ENCODE data around the gene SOX15.
"Not testable (repeated sequence)": the region's sequence is repeated elsewhere in the genome, so short reads cannot be mapped to it uniquely, and the experiment has no call there.

The SOX15 gene

DNA sequence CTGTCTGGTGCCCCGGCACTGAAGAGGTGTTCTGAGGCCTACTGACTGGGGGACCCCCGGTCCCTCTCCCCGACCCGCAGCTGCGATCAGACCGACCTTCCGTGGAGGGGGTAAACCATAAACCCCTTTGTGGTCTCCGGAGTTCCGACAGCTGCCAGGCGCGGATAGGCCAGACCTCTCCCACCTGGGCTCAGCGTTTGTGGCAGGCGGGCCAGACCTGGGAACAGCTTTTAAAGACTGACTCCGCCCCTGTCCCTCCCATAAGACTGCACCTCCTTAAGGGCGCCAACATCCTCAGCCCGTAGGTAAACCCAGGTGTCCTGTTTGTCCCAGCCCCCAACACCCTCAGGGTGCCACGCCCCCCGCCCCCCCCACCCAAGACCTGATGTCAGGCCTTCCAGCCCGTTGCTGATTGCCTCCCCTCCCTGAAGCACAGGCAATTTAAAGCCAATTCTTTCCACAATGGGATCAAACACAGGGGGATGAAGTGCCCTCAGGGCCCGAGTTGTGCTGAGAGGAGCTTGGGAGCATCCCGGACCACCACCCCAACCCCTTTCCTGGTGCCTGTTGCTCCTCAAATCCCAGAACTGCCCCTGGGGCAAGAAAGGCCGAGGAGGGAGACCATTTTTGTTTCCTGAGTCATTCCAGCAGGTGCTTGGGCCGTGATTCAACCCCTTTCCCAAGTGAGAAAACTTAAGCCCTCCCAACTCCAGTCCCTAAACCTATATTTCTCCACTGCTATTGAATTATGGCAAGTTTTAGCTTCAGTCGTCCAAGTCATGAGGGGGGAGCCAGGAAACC is at the start of gene SOX15:
Gene SOX15, minus strand, starts transcription at position 204 of the 801 bp plus-strand sequence. CDS start 418 bp downstream, outside the sequence.
- no peak for DNase-seq

DNA sequence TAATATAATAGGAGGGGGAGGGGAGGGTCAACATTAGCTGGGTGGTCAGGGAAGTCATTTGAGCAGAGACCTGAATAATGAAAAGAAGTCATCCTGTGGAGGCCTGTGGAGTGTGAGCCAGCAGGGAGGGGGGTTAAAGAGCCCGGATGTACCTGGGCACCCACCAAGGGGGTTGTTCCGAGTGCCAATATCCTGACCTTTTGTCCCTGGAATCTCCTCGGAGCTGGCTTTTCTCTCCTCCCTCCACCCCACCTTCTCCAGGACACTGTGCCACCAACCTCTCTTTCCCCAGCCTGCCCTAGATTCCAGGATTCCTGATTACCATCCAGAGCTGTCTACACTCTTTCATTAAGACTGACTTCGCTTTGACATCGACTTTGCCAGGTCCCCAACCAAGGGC is 46.3 kb upstream of the SOX15 start:
- DNase-seq: no peak

DNA sequence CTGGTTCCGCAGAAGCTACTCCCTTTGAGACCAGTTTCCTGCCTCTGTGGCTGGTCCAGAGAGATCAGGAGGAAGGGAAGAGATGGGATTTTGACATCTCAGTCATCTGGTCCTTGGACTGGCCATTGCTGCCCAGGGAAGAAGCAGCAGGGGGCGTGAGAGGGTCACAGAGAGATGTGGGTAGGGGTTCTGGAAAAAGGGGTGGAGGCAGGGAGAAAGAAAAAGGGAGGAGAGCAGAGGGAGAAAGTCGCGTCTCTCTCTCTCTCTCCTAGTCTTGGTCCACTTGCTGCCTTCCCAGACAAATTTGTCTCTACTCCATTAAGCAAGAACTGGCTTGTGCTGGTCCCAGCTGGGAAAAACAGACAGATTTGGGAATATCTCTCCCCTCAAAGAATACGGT is 44.5 kb upstream of the SOX15 start:
- no peak for DNase-seq

DNA sequence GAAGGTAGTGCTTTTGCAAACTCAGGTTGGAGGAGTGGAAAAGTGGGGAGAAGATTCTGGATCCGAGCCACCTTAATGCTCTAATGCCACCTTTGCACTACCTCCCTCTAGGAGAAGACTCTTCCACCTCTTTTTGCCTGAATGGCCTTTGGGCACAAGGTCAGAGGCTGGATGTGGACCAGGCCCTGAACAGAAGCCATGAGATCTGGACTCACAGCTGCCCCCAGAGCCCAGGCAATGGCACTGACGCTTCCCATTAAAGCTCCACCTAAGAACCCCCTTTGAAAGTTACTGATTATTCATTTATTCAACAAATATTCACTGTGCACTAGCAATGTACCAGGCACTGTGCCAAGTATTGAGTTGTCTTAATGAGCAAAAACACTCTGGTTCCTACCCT is 43.2 kb upstream of the SOX15 start:
- no peak for DNase-seq

DNA sequence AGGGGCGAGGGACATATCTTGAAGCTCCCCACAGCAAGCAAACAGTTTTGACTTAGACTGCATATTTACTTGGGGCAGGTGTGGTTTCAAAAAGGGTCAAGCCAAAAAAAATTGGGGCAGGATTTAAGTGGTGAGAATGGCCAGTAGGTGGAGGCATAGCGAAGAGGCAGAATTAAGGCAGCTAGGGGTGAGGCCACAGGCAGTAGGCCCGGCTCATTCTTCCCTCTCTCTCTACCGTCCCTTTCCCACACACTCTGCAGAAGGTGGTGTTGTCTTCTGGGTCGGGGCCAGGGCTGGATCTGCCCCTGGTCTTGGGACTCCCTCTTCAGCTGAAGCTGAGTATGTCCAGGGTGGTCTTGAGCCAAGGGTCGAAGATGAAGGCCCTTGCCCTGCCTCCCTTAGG is 42.6 kb upstream of the SOX15 start:
- no peak for DNase-seq

DNA sequence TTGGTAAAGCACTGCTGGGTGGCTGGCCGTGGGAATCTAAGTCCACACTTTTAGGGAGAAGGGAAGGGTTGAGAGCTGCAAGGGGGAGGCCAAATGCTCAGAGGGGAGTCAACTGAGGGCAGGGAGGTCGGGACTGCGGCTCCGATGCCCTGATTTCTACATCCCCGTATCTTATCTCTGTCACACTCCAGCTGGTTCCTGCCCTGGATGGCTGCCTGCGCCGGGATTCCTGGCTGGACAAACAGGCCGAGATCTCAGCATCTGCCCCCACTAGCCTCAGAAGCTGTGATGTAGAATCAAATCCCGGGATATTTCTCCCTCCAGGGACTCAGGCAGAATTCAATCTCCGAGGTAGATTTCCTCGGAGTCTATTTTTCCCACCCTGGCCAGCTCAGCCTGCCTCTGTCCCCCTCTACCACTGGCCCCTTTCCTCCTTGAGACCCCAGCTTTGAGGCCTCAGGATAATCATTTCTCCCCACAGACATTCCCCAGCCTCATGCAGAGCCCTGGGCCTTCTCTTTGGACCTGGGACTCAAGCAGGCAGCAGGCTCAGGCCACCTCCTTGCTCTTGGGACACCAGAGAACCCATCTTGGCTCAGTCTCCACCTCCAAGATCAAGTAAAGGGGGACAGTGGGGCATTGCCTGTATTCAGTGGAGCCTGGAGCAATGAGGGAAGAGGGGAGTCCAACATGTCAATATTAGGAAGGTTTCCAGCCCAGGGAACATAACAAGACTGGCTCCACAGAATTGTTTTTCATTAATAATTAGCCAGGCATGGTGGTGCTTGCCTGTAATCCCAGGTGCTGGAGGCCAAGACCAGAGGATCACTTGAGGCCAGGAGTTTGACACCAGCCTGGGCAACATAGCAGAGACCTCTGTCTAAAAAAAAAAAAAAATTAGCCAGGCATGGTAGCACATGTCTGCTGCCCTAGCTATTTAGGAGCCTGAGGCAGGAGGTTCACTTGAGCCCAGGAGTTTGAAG is 41.8 kb upstream of the SOX15 start:
- no peak for DNase-seq

DNA sequence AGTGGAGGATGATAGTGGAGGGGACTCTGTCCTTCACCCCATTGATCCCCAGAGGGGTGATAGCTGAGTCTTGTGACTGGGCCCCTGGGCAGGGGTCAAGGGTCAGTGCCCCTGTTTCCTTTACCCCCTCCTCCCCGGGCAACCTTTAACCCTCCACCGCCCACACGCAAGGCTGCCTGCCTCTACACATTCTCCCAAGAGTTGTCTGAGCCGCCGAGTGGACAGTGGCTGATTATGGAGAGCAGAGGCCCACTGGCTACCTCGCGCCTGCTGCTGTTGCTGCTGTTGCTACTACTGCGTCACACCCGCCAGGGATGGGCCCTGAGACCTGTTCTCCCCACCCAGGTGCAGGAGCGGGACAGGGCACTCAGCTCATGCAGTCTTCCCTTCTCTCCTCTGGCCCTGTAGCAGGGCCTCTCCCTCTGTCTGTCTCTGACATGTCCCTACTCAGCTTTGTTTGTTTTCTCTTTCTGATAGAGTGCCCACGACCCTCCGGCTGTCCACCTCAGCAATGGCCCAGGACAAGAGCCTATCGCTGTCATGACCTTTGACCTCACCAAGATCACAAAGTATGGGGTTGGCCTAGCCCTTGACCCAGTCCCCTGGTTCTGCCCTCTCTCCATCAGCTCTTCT is 40.2 kb upstream of the SOX15 start, which contains the start of gene SHBG:
Gene SHBG, plus strand, starts transcription at position 197 of the 633 bp plus-strand sequence. Its CDS starts 38 bp downstream, at position 235.
- no peak for DNase-seq

DNA sequence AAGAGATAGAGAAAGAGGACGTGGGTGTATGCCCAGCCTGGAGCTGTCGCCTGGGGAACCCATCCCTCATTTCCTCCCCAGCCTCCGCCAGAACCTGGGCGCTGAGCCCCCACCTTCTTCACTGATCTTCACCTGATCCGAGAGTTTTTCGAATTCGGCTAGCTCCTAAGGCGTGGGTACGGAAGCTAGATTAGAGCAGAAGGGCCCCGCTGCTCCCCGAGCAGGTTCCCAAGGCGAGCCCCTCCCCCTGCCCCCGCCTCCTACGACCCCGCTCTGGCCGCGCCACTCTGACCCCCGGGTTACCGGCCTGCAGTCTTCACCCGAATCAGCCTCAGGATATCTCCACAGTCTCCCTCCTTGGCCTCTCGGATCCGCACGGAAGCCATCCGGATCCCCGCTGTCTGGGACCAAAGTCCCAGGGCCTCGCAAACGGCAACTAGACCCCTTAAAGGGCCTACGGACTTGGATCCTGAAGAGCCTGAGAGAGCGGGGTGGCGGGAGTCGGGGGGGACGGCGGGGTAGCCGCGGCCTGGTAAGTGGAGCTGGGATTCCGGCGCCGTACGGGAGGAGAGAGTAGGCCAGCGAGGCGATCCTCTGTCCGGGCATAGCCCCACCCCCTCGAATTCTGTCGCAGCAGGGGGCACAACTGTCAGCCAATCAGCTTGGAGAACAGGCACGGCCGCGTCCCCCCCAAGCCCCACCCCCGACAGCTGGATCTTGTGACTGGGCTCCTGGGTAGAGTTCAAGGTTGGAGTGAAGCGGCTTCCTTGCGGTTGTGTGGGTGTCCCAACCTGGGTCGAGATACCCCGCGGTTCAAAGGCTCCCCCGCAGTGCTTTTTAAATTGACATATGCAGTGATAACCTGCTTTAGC is 37.6 kb upstream of the SOX15 start, which contains the start of gene SAT2:
Gene SAT2, minus strand, starts transcription at position 572 of the 872 bp plus-strand sequence. Its CDS starts 186 bp downstream, at position 386.
- DNase-seq: peak; percentile 84

DNA sequence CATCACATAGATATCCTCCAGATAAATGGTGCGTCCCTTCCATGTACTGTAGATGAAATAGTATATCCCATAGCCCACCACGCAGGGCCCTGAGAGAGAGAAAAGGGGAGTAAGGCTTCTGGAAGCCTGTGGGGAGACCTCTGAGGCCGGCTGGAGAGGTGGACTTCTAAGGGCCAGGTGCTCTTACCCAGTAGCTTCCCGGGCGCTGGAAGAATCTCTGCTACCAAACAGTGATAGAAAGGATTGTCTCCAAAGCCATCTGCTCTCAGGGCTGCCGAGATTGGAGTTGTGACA is 37.0 kb upstream of the SOX15 start:
- DNase-seq: no peak

DNA sequence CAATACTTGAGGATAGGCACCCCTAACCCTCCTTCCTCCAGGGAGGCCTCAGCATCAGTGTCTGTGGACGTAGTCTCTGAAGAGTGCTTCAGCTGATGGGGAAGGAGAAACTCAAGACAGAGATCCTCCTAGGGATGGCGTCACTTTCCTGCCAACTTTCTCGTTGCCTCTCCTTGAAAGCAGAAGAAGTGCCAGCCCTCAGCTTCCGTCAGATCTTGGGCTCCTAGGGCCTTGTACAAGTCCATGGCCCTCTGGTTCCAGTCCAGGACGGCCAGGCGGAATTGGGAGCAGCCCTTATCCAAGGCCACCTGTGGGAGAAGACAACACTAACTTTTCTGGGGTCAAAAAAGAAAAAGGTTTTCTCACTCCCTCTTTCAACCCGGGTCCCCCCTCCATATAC is 36.4 kb upstream of the SOX15 start:
- no peak for DNase-seq

DNA sequence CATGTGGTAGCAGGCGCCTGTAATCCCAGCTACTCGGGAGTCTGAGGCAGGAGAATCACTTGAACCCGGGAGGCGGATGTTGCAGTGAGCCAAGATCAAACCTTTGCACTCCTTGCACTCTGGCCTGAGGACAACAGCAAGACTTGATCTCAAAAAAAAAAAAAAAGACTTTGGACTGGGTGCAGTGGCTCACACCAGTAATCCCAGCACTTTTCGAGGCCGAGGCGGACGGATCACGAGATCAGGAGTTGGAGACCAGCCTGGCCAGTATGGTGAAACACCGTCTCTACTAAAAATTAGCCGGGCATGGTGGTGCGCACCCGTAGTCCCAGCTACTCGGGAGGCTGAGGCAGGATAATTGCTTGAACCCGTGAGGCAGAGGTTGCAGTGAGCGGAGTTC is 35.9 kb upstream of the SOX15 start:
- DNase-seq: not testable (repeated sequence)

DNA sequence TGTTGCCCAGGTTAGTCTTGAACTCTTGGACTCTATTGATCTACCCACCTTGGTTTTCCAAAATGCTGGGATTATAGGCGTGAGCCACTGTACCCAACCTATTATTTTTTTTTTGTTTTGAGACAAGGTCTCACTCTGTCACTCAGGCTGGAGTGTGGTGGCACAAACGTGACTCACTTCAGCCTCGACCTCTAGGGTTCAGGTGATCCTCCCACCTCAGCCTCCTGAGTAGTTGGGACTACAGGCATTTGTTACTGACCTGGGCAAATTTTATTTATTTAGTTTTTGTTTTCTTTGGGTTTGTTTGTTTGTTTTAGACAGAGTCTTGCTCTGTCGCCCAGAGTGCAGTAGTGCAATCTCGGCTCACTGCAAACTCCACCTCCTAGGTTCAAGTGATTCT is 33.8 kb upstream of the SOX15 start:
- no peak for DNase-seq

DNA sequence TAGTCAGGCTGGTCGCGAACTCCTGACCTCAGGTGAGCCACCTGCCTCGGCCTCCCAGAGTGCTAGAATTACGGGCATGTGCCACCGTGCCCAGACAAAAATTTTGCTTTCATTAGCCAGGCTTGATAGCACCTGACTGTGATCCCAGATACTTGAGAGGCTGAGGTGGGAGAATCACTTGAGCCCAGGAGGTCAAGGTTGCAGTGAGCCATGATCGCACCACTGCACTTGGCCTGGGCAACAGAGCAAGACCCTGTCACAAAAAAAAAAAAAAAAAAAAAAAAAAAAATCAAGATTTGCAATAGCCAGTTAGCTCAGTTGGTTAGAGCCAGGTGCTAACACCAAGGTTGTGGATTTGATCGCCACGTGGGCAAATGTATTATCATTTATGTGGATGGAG is 30.9 kb upstream of the SOX15 start:
- DNase-seq: no peak

DNA sequence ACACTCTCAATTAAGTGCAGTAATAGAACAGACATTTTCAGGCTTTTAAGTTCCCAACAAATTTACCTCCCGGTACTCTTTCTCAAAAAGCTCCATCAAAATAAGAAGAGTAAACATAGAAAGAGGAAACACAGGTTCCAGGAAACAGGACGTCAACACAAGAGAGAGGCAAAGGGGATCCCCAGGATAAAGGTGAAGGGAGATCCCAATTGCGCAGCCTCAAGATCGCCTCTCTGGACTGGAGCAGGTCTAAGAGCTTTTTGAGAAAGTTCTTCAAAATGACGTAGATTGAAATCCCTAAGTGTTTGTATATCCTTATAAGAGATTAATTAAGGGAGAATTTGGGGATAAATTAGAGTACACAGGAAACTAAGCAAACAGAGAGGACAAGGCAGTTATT is 28.7 kb upstream of the SOX15 start:
- DNase-seq: no peak

DNA sequence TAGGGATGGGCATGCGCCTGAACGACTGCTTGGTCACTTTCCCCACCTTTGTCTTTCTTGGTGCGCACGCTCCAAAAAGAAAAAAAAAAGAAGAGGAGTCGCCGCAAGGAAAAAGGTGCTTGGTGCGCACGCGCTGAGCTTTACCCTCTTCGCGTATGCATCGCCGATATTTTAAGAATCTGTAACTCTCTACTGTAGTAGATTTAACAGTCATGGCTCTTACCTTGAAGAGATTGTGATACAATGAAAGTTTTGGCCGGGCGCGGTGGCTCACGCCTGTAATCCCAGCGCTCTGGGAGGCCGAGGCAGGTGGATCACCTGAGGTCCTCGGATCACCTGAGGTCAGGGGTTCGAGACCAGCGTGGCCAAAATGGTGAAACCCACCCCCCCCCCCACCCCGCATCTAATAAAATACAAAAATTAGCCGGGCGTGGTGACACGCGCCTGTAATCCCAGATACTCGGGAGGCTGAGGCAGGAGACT is 25.4 kb upstream of the SOX15 start:
- no peak for DNase-seq

DNA sequence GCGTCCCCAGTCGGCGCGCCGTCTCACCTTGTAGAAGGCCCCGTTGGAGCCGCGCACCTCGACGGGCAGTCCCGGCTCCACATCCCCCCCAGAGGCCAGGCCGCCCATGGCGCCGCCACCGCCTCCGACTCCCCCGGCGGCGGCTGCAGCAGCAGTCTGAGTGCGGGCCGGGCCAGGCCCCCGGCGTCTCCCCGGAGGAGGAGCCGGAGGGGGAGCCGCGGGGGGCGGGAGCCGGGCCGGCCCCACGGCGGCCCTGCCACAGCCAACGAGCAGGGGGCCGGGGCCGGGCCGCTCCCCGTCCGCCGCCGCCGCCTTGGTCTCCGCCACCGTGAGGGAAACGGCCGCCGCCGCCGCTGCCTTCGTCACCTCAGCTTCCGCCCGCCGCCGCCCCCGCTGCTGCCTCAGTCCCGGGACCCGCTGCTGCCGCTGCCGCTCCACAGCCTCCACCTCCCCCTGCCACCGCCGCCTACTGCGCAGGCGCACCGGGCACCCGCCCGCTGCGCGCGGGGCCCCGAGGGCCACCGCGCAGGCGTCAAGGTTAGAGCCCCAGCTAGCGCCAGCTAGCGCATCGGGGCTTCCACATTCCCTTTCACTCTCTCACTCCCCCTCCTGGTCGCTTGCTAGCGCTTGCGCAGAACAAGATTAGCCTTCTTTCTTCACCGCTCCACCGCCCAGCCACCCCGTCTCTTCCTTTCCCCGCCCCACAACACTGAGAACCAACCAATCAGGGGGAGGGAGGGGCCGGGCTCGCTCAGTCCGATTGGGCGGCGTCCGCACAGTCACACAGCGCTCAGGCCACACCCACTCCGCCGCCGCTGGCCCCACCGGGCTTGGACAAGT is 24.8 kb upstream of the SOX15 start, which contains the start of gene FXR2:
Gene FXR2, minus strand, starts transcription at position 473 of the 840 bp plus-strand sequence. Its CDS starts 365 bp downstream, at position 108.
- DNase-seq: peak; percentile 99

DNA sequence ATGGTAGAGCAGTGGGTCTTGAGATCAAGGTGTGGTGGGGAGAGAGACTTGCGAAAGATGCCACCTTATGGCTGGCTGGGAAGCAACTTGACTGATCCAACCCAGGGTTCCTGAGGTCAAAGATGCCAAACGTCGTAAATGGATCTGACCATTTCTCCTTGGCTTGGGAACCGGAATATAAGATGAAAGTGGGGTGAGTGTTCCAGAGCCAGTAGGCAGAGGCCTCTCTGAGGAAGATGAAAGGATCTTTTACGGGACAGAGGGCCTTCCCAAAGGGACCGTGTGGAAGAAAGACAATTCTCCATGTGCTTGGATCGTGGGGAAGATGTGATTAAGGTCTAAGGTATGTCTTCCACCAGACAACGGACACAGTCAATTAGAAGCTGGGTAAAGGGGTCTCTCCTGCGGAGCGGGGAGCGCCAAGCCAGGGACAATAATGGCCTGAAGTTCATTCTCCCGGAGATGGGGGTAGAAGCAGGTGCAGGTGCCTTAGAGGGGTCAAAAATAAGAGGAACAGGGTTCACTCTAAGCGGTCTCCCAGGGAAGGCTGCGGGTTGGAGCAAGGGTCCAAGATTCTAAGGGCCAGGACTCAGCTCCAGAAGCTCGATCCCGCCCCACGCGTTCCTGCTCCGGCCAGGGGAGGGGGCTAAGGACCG is 24.0 kb upstream of the SOX15 start:
- DNase-seq: no peak

DNA sequence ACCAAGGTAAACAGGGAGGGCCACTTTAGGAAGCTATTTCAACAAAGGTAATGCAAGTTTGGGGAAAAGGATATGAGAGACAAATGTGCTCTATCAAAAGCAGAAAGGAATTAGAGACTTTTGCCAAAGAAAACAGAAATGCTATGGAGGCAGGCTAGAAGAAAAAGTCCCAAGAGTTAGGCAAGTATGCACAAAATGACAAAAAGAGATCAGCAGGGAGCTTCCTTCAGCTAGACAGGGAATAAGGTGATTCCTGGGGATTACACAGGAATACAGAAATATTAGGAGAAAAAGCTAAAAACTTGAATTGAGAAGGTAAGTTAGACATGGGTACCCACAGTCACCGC is 22.4 kb upstream of the SOX15 start:
- no peak for DNase-seq

DNA sequence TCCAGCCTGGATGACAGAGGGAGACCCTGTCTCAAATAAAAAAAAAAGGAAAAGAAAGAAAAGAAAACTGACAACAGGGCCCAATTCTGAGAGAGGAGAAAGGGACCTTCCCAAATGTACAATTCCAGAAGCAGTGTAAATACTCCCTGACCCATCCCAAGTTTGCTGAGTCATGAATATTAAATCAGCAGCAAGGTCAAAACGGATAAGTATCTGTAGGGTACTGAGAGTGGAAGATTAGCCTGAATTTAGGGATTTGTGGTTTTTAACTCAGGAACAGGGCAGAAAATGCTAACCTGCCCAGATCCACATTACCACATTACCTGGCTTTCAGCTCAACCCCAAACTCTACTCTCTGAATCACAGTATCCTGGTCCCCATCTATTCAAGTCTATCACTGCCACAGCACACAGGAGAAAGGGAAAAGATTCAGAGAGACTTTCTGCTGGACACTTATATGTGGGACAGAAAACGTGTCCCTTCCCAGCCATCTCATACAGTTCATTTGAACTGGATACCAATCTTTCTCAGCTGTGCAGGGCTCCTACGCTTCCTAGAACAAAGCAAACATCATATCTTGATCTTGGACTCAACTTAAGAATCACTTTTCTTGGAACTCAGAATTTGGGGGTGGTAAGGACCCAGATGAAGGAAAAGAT is 21.9 kb upstream of the SOX15 start:
- no peak for DNase-seq

DNA sequence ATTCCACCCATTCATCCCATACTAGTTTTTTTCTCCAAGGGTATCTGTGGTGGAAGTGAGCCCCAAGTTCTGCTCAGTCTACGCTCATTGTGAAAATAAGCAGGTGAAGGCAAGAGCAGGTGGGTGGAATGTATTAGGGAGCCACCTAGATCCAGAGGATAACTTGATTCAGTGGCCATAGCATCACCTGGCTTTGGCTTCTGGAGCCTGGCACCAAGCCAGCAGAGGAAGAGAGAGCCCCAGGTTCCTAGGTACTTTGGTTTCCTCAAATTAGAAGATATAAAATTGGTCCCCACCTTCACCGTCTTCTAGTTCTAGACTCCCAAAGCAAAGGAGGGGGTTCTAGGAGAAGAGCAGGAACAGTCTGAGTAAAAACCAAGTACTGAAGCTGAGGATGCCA is 20.7 kb upstream of the SOX15 start:
- DNase-seq: no peak

Measured in activated naive CD4-positive, alpha-beta T cell treated with Interleukin-2 at 50 U/mL for 16 hours (primary cell).